H1 (cell line): ENCODE data around the gene RASGEF1B. TPM values are rescaled to one million over a fixed set of nuclear protein-coding genes. Genes with fewer than 3 reads are reported as not detected.

Source experiments
- CHD7 ChIP-seq: fragments of 300-600 bp; sonication (generic); IDR thresholded peaks from 2 replicates; pipeline ENCODE4 v1.7.1; 2012; ENCODE audit warnings: low read length, moderate library complexity, mild to moderate bottlenecking, inconsistent platforms; ENCODE audit not compliant: insufficient replicate concordance
- YY1 ChIP-seq: IDR thresholded peaks from 2 replicates; pipeline ENCODE4 v1.6.1; 2011; ENCODE audit warnings: low read depth, mild to moderate bottlenecking, low read length
- polyA plus RNA-seq, 7 experiments: library from polyadenylated mRNA; depleted of rRNA in 3 of 7; stranded (reverse) in 5 of 7; unstranded in 2 of 7; fragments of >200 nt in 5 of 7; fragments of 200-250 nt in 2 of 7; gene quantifications; 1 replicate in 5 of 7; 2 replicates in 1 of 7; 4 replicates in 1 of 7; pipeline versions ENCODE4 v1.2.1 to v1.2.3, GENCODE V29; 2011 to 2013; ENCODE audit warnings: missing spikeins in 2 of 7, mixed read lengths in 2 of 7
- total RNA-seq: library from RNA; stranded (reverse); fragmentation: NEBNext Ultra II Directional; extraction: Animal tissue kit (Norgen Biotek cat#: 25700); gene quantifications from 2 replicates; pipeline ENCODE4 v1.2.1, GENCODE V29; 2021

RASGEF1B gene
- total and polyA plus RNA-seq, 2 of the 8 experiments (the other 6 are each of a cell fraction or from before 2014, with no cell fraction given), result 1.6 to 4.7 TPM

GRCh38 chr4:81506731-81507130, 35.0 kb upstream of the RASGEF1B start (continued):
- TF ChIP-seq YY1 (no peak), CHD7 (no peak)
